HEK293 (cell line): ENCODE measurements around the gene VN1R2.
"Not testable (repeated sequence)": the region's sequence is repeated elsewhere in the genome, so short reads cannot be mapped to it uniquely, and the experiment has no call there.

Source experiments
- CTCF ChIA-PET: fragments of 350-600 bp; formaldehyde crosslinking; extraction: SDS; loops from one replicate; lab custom pipeline; 2021; ENCODE audit warnings: antibody characterized with exemption; lab: Yijun Ruan, JAX
- POLR2A ChIA-PET: fragments of 300-600 bp; formaldehyde crosslinking; extraction: SDS; loops from one replicate; lab custom pipeline; 2020; ENCODE audit warnings: antibody characterized with exemption, inconsistent platforms; lab: Yijun Ruan, JAX
- H3K27ac ChIP-seq: fragments of 200-500 bp; sonication (Bioruptor generic); 2 replicates; pipeline ENCODE4 v1.5.1; 2014; ENCODE audit warnings: low read depth, low read length, control low read depth, inconsistent platforms; ENCODE audit errors: extremely low read depth
- H3K36me3 ChIP-seq, 2 experiments: fragments of 200-500 bp in 1 of 2; sonication (Bioruptor generic) in 1 of 2; 1 replicate in 1 of 2; 2 replicates in 1 of 2; pipeline ENCODE4 v1.5.1; 2014 to 2017; ENCODE audit warnings: inconsistent platforms in 2 of 2, low read length in 2 of 2; ENCODE audit not compliant: control insufficient read depth in 2 of 2, insufficient read depth in 1 of 2
- H3K4me1 ChIP-seq: fragments of 200-500 bp; sonication (Bioruptor generic); 2 replicates; pipeline ENCODE4 v1.5.1; 2014; ENCODE audit warnings: mild to moderate bottlenecking, low read length, inconsistent platforms; ENCODE audit not compliant: control insufficient read depth, insufficient read depth
- H3K4me3 ChIP-seq: 2 replicates; pipeline ENCODE4 v1.5.1; 2011; ENCODE audit warnings: low read depth, mild to moderate bottlenecking, control low read depth, low read length, moderate library complexity
- H3K9me3 ChIP-seq: fragments of 200-500 bp; sonication (Bioruptor generic); 2 replicates; pipeline ENCODE4 v1.5.1; 2014; ENCODE audit warnings: low read depth, low read length, inconsistent platforms; ENCODE audit not compliant: control insufficient read depth, insufficient read depth
- KLF16 ChIP-seq: fragments of 450-650 bp; formaldehyde crosslinking; IDR thresholded peaks from 2 replicates; pipeline ENCODE4 v1.5.1; 2017; ENCODE audit warnings: missing biosample characterization, missing genetic modification characterization
- ZNF423 ChIP-seq: fragments of 450-650 bp; formaldehyde crosslinking; IDR thresholded peaks from 2 replicates; pipeline ENCODE4 v1.5.1; 2016; ENCODE audit warnings: missing biosample characterization, missing genetic modification characterization
- TF ChIP-seq, protein P1 (sequence below): fragments of 450-650 bp; formaldehyde crosslinking; IDR thresholded peaks from 2 replicates; pipeline ENCODE4 v1.5.1; 2016; ENCODE audit warnings: missing biosample characterization, missing genetic modification characterization
- TF ChIP-seq, protein P2 (sequence below): fragments of 450-650 bp; formaldehyde crosslinking; conservative IDR thresholded peaks from 2 replicates; pipeline ENCODE4 v1.5.1; 2016; ENCODE audit warnings: low read depth, missing biosample characterization, missing genetic modification characterization
- TF ChIP-seq, protein P3 (sequence below): IDR thresholded peaks from 2 replicates; pipeline ENCODE4 v1.6.1; 2011; ENCODE audit warnings: mild to moderate bottlenecking, low read depth, low read length, borderline replicate concordance
- TF ChIP-seq, protein P4 (sequence below): fragments of 450-650 bp; formaldehyde crosslinking; IDR thresholded peaks from 2 replicates; pipeline ENCODE4 v1.5.1; 2016; ENCODE audit warnings: missing biosample characterization, missing genetic modification characterization, low read depth

VN1R2 gene

DNA sequence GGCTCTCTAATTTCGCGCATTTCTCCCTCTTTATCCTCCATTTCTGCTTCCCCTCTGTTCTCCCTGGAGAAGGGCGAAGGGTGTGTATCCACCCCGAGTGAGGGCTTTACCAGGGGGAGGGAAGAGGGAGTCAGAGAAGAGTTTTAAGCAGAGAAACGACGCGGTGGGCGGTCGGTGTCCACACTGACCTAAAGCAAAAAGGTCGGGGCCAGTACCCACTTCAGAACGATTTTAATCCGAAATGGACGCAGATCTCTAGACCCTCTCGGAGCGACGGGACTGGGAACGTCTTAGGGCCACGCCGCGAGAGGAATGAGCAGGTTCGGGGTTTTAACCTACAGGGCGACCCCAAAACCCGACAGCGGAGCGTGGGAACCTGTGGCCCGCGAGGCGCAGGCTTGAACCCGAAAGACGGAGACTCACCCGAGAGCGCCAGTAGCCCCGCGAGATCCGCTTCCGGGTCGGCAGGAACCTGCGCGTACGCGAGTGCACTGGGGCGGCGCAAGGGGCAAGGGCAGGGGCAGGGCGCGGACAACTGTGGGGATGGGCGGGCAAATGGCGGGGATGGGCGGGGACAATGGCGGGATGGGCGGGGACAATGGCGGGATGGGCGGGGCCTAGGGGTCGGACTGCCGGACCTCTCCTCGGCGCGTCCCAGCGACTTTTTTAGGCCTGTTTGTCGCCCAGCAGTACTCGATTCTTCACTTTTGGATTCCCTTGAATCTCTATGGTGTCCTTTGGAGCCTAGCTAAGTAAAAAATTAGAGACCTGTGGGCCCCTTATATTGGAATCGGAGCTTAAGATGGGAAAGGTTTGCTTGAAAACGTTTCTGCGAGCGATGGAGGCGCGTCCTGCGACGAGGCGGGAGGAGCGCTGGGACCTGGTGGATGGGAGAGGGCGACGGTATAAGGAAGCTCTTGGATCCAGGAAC lies 3.4 kb upstream of the VN1R2 start, which contains the start of gene ZNF677 (continued):
- TF ChIP-seq, protein P1, sequence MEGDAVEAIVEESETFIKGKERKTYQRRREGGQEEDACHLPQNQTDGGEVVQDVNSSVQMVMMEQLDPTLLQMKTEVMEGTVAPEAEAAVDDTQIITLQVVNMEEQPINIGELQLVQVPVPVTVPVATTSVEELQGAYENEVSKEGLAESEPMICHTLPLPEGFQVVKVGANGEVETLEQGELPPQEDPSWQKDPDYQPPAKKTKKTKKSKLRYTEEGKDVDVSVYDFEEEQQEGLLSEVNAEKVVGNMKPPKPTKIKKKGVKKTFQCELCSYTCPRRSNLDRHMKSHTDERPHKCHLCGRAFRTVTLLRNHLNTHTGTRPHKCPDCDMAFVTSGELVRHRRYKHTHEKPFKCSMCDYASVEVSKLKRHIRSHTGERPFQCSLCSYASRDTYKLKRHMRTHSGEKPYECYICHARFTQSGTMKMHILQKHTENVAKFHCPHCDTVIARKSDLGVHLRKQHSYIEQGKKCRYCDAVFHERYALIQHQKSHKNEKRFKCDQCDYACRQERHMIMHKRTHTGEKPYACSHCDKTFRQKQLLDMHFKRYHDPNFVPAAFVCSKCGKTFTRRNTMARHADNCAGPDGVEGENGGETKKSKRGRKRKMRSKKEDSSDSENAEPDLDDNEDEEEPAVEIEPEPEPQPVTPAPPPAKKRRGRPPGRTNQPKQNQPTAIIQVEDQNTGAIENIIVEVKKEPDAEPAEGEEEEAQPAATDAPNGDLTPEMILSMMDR (tag by site-specific recombination), result no peak
- TF ChIP-seq, protein P2, sequence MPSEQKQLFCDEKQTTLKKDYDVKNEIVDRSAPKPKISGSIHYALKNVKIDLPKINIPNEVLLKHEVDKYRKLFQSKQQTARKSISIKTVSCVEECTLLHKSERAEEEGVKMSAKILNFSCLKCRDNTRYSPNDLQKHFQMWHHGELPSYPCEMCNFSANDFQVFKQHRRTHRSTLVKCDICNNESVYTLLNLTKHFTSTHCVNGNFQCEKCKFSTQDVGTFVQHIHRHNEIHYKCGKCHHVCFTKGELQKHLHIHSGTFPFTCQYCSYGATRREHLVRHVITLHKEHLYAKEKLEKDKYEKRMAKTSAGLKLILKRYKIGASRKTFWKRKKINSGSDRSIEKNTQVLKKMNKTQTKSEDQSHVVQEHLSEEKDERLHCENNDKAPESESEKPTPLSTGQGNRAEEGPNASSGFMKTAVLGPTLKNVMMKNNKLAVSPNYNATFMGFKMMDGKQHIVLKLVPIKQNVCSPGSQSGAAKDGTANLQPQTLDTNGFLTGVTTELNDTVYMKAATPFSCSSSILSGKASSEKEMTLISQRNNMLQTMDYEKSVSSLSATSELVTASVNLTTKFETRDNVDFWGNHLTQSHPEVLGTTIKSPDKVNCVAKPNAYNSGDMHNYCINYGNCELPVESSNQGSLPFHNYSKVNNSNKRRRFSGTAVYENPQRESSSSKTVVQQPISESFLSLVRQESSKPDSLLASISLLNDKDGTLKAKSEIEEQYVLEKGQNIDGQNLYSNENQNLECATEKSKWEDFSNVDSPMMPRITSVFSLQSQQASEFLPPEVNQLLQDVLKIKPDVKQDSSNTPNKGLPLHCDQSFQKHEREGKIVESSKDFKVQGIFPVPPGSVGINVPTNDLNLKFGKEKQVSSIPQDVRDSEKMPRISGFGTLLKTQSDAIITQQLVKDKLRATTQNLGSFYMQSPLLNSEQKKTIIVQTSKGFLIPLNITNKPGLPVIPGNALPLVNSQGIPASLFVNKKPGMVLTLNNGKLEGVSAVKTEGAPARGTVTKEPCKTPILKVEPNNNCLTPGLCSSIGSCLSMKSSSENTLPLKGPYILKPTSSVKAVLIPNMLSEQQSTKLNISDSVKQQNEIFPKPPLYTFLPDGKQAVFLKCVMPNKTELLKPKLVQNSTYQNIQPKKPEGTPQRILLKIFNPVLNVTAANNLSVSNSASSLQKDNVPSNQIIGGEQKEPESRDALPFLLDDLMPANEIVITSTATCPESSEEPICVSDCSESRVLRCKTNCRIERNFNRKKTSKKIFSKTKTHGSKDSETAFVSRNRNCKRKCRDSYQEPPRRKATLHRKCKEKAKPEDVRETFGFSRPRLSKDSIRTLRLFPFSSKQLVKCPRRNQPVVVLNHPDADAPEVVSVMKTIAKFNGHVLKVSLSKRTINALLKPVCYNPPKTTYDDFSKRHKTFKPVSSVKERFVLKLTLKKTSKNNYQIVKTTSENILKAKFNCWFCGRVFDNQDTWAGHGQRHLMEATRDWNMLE, result peak; percentile 98
- peak; percentile 31; the same call in 1 of the 2 replicates for TF ChIP-seq KLF16
- TF ChIP-seq, all 188 proteins: peak for 15

DNA sequence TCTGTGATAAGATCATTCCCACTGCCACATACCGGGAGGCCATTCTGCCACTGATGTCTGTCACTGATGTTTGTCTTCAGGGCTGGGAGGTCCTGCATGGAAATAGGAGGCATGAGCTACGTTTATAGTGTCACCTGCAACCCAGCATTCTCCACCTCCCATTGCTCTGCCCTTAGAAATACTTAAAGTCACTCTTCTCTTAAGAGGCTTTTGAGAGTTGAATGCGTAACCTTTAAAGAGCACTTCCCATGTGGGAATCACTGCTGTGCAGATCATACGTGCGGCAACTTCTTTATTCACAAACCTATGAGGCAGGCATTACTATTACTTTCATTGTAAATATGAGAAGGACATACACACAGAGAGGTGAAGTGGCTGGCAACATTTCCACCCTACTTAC lies 9.5 kb downstream of the VN1R2 start, which contains the start of gene VN1R4:
TSS of gene VN1R4 (minus strand) at position 101 of the 400 bp plus-strand sequence. CDS start at position 43, 58 bp downstream.
- CTCF ChIA-PET, result interaction anchor here (0.8 kb wide), 1 partner anchor 526 kb away, joined by 3 read pairs; no protein-coding TSS in a partner anchor
- H3K36me3 ChIP-seq, H3K27ac ChIP-seq, H3K9me3 ChIP-seq, H3K4me1 ChIP-seq, H3K4me3 ChIP-seq, POLR2A ChIA-PET: not testable (repeated sequence)

DNA sequence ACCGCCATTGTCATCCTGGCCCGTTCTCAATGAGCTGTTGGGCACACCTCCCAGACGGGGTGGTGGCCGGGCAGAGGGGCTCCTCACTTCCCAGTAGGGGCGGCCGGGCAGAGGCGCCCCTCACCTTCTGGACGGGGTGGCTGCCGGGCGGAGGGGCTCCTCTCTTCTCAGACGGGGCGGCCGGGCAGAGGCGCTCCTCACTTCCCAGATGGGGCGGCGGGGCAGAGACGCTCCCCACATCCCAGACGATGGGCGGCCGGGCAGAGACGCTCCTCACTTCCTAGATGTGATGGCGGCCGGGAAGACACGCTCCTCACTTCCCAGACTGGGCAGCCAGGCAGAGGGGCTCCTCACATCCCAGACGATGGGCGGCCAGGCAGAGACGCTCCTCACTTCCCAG lies 11.8 kb downstream of the VN1R2 start:
- H3K36me3 ChIP-seq, POLR2A ChIA-PET, H3K9me3 ChIP-seq, H3K4me1 ChIP-seq, H3K4me3 ChIP-seq, H3K27ac ChIP-seq, CTCF ChIA-PET: not testable (repeated sequence)

DNA sequence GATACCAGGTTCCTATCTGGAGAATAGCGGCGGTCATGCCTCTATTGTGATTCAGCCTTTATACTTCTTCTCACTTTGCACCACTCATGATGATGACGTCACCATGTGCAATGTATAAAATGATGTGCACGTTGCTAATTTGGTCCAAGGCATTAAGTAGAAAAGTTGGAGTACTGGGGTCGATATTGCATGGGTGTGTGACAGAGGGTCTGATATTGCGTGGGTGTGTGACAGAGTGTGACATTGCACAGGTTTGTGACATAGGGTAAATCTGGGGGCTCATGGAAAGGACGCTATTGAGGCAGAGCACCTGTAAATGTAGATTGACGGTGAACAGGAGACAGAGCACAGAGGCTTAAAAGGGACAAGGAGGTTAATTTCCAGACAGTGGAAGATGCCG lies 14.0 kb downstream of the VN1R2 start:
- no peak overlapping the region for H3K27ac ChIP-seq
- no peaks in the 10 kb centered on the region for H3K36me3 ChIP-seq
- POLR2A ChIA-PET, result no interaction called here
- H3K9me3 ChIP-seq, result no peaks in the 10 kb centered on the region
- no peaks in the 10 kb centered on the region for H3K4me1 ChIP-seq
- CTCF ChIA-PET, result no interaction called here
- TF ChIP-seq ZNF423 (tag by site-specific recombination), result no peak
- TF ChIP-seq, protein P3, sequence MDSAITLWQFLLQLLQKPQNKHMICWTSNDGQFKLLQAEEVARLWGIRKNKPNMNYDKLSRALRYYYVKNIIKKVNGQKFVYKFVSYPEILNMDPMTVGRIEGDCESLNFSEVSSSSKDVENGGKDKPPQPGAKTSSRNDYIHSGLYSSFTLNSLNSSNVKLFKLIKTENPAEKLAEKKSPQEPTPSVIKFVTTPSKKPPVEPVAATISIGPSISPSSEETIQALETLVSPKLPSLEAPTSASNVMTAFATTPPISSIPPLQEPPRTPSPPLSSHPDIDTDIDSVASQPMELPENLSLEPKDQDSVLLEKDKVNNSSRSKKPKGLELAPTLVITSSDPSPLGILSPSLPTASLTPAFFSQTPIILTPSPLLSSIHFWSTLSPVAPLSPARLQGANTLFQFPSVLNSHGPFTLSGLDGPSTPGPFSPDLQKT, result no peak
- TF ChIP-seq, protein P4, sequence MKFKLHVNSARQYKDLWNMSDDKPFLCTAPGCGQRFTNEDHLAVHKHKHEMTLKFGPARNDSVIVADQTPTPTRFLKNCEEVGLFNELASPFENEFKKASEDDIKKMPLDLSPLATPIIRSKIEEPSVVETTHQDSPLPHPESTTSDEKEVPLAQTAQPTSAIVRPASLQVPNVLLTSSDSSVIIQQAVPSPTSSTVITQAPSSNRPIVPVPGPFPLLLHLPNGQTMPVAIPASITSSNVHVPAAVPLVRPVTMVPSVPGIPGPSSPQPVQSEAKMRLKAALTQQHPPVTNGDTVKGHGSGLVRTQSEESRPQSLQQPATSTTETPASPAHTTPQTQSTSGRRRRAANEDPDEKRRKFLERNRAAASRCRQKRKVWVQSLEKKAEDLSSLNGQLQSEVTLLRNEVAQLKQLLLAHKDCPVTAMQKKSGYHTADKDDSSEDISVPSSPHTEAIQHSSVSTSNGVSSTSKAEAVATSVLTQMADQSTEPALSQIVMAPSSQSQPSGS (tag by site-specific recombination), result peak; percentile 34; the same call in 1 of the 2 replicates
- no peak overlapping the region for H3K4me3 ChIP-seq
